BJ (cell line): ENCODE results near the gene PEX16. TPM values are rescaled to one million over a fixed set of nuclear protein-coding genes. Genes with fewer than 3 reads are reported as not detected.

Source experiments
- CTCF ChIA-PET: fragments of 350-600 bp; formaldehyde crosslinking; extraction: SDS; loops from one replicate; lab custom pipeline; 2021; ENCODE audit warnings: antibody characterized with exemption, inconsistent platforms; lab: Yijun Ruan, JAX
- POLR2A ChIA-PET: fragments of 300-600 bp; sonication (Branson Sonifier 250); formaldehyde crosslinking; extraction: SDS; loops from one replicate; lab custom pipeline; 2021; ENCODE audit warnings: antibody characterized with exemption; lab: Charles Lee
- DNase-seq: peaks from one replicate; pipeline ENCODE4 v3.0.0-alpha.2; 2011; ENCODE audit warnings: low read depth
- H3K27me3 ChIP-seq: 2 replicates; pipeline ENCODE4 v1.6.0; 2011; ENCODE audit warnings: low read length; ENCODE audit not compliant: control insufficient read depth, insufficient read depth
- H3K36me3 ChIP-seq: 2 replicates; pipeline ENCODE4 v1.5.1; 2011; ENCODE audit warnings: low read length; ENCODE audit not compliant: control insufficient read depth, insufficient read depth
- H3K4me3 ChIP-seq: 2 replicates; pipeline ENCODE4 v1.5.1; 2011; ENCODE audit warnings: low read depth, mild to moderate bottlenecking, control low read depth, low read length
- polyA plus RNA-seq: library from polyadenylated mRNA; depleted of rRNA; stranded (reverse); fragments of >200 nt; gene quantifications from 2 replicates; pipeline ENCODE4 v1.2.3, GENCODE V29; 2011; rRNA removed
- TF ChIP-seq, protein P1 (sequence below): IDR thresholded peaks from 2 replicates; pipeline ENCODE4 v1.5.1; 2011; ENCODE audit warnings: low read depth, mild to moderate bottlenecking, control low read depth, inconsistent platforms, low read length, moderate library complexity; ENCODE audit not compliant: insufficient read depth

PEX16 gene
- polyA plus RNA-seq, 1 experiment: 37.4 TPM

DNA sequence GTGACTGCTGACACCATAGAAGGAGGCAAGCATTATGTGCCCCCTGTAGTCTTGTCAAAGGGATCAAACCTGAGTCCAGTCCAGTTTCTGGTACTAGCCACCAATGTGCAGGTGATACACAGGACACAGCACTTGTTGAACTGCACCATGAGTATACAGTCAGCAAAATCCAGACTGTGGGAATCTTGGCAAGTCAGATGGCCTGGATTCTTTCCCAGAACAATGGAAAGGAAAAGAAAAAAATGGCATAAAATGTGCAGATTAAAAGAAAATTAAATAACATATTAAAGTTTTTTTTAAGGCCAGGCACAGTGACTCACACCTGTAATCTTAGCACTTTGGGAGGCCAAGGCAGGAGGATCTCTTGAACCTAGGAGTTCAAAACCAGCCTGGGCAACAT is 53.6 kb downstream of the PEX16 start:
- Histone ChIP-seq H3K4me3 (no peak overlapping the region), H3K36me3 (peaks cover 28% of the 10 kb centered on the region), H3K27me3 (no peaks in the 10 kb centered on the region)
- ChIA-PET POLR2A (no interaction called here), CTCF (interaction anchor here (10.6 kb wide), 1 partner anchor 7 kb away, joined by 88 read pairs; no protein-coding TSS in a partner anchor)
- no peak for DNase-seq
- TF ChIP-seq, protein P1, sequence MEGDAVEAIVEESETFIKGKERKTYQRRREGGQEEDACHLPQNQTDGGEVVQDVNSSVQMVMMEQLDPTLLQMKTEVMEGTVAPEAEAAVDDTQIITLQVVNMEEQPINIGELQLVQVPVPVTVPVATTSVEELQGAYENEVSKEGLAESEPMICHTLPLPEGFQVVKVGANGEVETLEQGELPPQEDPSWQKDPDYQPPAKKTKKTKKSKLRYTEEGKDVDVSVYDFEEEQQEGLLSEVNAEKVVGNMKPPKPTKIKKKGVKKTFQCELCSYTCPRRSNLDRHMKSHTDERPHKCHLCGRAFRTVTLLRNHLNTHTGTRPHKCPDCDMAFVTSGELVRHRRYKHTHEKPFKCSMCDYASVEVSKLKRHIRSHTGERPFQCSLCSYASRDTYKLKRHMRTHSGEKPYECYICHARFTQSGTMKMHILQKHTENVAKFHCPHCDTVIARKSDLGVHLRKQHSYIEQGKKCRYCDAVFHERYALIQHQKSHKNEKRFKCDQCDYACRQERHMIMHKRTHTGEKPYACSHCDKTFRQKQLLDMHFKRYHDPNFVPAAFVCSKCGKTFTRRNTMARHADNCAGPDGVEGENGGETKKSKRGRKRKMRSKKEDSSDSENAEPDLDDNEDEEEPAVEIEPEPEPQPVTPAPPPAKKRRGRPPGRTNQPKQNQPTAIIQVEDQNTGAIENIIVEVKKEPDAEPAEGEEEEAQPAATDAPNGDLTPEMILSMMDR: no peak

DNA sequence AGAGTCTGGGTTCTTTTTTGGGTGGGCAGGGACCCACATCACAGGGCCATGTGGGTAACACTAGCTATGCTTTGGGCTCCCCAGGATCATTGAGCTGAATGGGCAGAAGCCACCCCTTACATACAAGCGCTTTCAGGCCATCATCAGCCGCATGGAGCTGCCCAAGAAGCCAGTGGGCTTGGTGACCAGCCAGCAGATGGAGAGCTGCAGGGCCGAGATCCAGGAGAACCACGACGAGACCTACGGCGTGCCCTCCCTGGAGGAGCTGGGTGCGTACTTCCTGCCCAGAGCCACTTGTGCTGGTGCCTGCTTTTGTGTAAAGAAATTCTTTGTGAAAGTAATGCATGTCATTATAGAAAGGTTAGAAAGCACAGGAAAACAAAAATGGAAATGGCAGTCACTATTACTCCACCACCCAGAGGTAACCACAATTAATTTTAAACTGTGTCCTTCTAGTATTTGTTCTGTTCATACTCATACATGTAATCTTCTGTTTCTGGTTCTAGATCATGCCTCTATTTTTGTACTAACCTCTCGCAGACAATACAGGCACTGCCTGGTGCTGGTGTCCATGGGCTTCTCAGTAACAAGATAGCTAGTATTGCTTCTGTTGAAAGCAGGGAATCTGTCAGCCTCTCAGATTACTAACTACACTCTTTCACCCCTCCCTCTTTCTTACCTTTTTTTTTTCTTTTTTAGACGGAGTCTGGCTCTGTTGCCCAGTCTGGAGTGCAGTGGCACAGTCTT is 56.7 kb downstream of the PEX16 start:
- ChIA-PET CTCF (interaction anchor here (1.8 to 10.6 kb wide), 3 partner anchors 10 to 89 kb away, joined by 8 to 88 read pairs (median 10); no protein-coding TSS in a partner anchor), POLR2A (no interaction called here)
- H3K36me3 ChIP-seq: peaks cover 17% of the 10 kb centered on the region
- H3K4me3 ChIP-seq: no peak overlapping the region
- H3K27me3 ChIP-seq: no peaks in the 10 kb centered on the region
- TF ChIP-seq, protein P1: no peak
- no peak for DNase-seq

DNA sequence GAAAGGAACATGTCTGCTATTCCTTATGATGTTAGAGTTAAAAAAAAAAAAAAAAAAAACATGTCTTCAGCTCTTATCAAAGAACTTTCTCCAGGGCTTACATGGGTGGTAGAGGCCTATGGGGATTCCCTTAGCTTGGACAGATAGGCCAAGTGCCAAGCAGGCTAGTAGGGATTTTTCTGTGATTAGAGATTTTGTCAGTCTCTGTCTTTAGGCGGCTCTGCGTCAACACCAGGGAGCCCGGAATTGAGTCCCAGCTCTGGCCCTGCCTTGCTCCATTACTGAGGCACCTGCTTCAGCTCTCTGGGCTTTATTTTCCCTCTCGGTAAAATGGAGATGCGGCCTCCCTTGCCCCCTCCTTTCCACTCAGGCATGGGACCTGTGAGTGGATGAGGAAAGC is 57.3 kb downstream of the PEX16 start:
- H3K27me3 ChIP-seq: no peaks in the 10 kb centered on the region
- no peak overlapping the region for H3K4me3 ChIP-seq
- CTCF ChIA-PET: interaction anchor here (1.8 to 10.6 kb wide), 3 partner anchors 11 to 89 kb away, joined by 8 to 88 read pairs (median 10); no protein-coding TSS in a partner anchor
- TF ChIP-seq, protein P1: no peak
- POLR2A ChIA-PET: interaction anchor here (1.1 kb wide), 1 partner anchor 13 kb away, joined by 4 read pairs; the partner anchor contains the start of gene CRY2
- DNase-seq: no peak
- H3K36me3 ChIP-seq: peaks cover 17% of the 10 kb centered on the region

Other genes starting within 250 kb of the PEX16 start
- gene SLC35C1, start 112.7 kb downstream of the PEX16 start, polyA plus RNA-seq: 7.0 and 14.6 TPM in 2 replicates
- gene CRY2, start 70.4 kb downstream of the PEX16 start, polyA plus RNA-seq: 12.1 and 16.7 TPM in 2 replicates
- 5.6 and 8.7 TPM in 2 replicates for gene MAPK8IP1, start 32.2 kb downstream of the PEX16 start, polyA plus RNA-seq
- gene FREY1, start 10.6 kb downstream of the PEX16 start, polyA plus RNA-seq: 0.22 and 0.33 TPM in 2 replicates
- gene LARGE2, start 4.8 kb upstream of the PEX16 start, polyA plus RNA-seq: 0.05 TPM in 1 of 2 replicates, not detected in the other
- gene PHF21A, start 203.6 kb upstream of the PEX16 start, polyA plus RNA-seq: 17.1 and 18.5 TPM in 2 replicates